K562 (cell line): Measurements from ENCODE around the gene STAB1.

Experiments
- CBX2 ChIP-seq: fragments of 200-600 bp; sonication (generic); IDR thresholded peaks from one replicate; pipeline ENCODE4 v1.6.1; 2012; ENCODE audit warnings: mild to moderate bottlenecking, low read length, inconsistent platforms; ENCODE audit not compliant: insufficient read depth, poor library complexity, severe bottlenecking
- CREB1 ChIP-seq, 2 experiments: sonication (generic) in 1 of 2; formaldehyde crosslinking in 1 of 2; IDR thresholded peaks; 2 replicates each; pipeline versions ENCODE4 v1.6.1 to v1.8.0; 2012 to 2022; ENCODE audit warnings: inconsistent platforms in 1 of 2, mild to moderate bottlenecking in 1 of 2, missing genetic modification reagents in 1 of 2, moderate library complexity in 1 of 2
- CTCF ChIP-seq, 3 experiments: IDR thresholded peaks in 2 of 3; conservative IDR thresholded peaks in 1 of 3; 2 replicates each; pipeline ENCODE4 v1.5.1; 2011 to 2012; ENCODE audit warnings: low read length in 3 of 3, mild to moderate bottlenecking in 3 of 3, control low read depth in 2 of 3, improper control_type of control experiment in 1 of 3, inconsistent platforms in 1 of 3, low read depth in 1 of 3, mixed read lengths in 1 of 3, moderate library complexity in 1 of 3; ENCODE audit not compliant: insufficient read depth in 2 of 3
- EP400 ChIP-seq: fragments of 450-650 bp; IDR thresholded peaks from 2 replicates; pipeline ENCODE4 v1.6.1; 2017; ENCODE audit warnings: antibody characterized with exemption, mild to moderate bottlenecking, moderate library complexity
- EZH2 ChIP-seq: IDR thresholded peaks from 2 replicates; pipeline ENCODE4 v1.6.1; 2012; ENCODE audit warnings: low read depth, mild to moderate bottlenecking, inconsistent platforms, low read length, borderline replicate concordance
- FOS ChIP-seq: IDR thresholded peaks from 3 replicates; pipeline ENCODE4 v1.6.1; 2011; ENCODE audit not compliant: insufficient read length; ENCODE audit errors: extremely low read depth
- FOXK1 ChIP-seq: sonication (generic); formaldehyde crosslinking; IDR thresholded peaks from 2 replicates; pipeline ENCODE4 v1.8.0; 2022; ENCODE audit warnings: missing genetic modification reagents, mild to moderate bottlenecking, borderline replicate concordance
- GATAD2B ChIP-seq: fragments of 450-650 bp; IDR thresholded peaks from 2 replicates; pipeline ENCODE4 v1.6.1; 2017; ENCODE audit warnings: mild to moderate bottlenecking, borderline replicate concordance
- NFE2L1 ChIP-seq: fragments of 450-650 bp; IDR thresholded peaks from 2 replicates; pipeline ENCODE4 v1.6.1; 2016; ENCODE audit warnings: missing genetic modification characterization, low read depth, mild to moderate bottlenecking, missing compliant biosample characterization, moderate library complexity, borderline replicate concordance
- SAFB ChIP-seq: fragments of 200-400 bp; formaldehyde crosslinking; IDR thresholded peaks from 2 replicates; pipeline ENCODE4 v1.6.1; 2017; ENCODE audit warnings: low read depth, low read length, borderline replicate concordance
- SREBF1 ChIP-seq: fragments of 150-350 bp; IDR thresholded peaks from 2 replicates; pipeline ENCODE4 v1.6.1; 2014; ENCODE audit warnings: antibody characterized with exemption, low read depth, low read length, borderline replicate concordance
- ZNF354B ChIP-seq: fragments of 250-450 bp; sonication (Bioruptor Pico); IDR thresholded peaks from 2 replicates; pipeline ENCODE4 v1.4.0; 2020
- ZNF639 ChIP-seq, 2 experiments: fragments of 200-800 bp in 1 of 2; sonication (Bioruptor generic) in 1 of 2; sonication (generic) in 1 of 2; formaldehyde crosslinking in 1 of 2; IDR thresholded peaks in 1 of 2; conservative IDR thresholded peaks in 1 of 2; 2 replicates each; pipeline versions ENCODE4 v1.5.0 to v1.6.1; 2016 to 2020; ENCODE audit warnings: missing compliant biosample characterization in 1 of 2, missing genetic modification characterization in 1 of 2, missing genetic modification reagents in 1 of 2
- ZZZ3 ChIP-seq: fragments of 450-650 bp; IDR thresholded peaks from 2 replicates; pipeline ENCODE4 v1.6.1; 2016; ENCODE audit warnings: antibody characterized with exemption, mild to moderate bottlenecking, moderate library complexity

GRCh38 chr3:52561028-52561747, 66.0 kb downstream of the STAB1 start:
- TF ChIP-seq CREB1 (IDR thresholded peaks at IDR 0.05) (no peak), CREB1 (CRISPR knock-in tag; IDR thresholded peaks at IDR 0.05) (no peak), FOXK1 (CRISPR knock-in tag) (no peak), CBX2 (no peak), ZZZ3 (no peak), CTCF (IDR thresholded peaks at IDR 0.05 in 2 of 3, conservative IDR thresholded peaks at IDR 0.05 in 1 of 3; ENCODE audit: insufficient read depth in 2 of 3, low read depth in 1 of 3, low read length in 3 of 3) (no peak), SREBF1 (no peak), ZNF639 (CRISPR knock-in tag; conservative IDR thresholded peaks at IDR 0.05 in 1 of 2, IDR thresholded peaks at IDR 0.05 in 1 of 2) (no peak), GATAD2B (no peak), ZNF354B (CRISPR knock-in tag) (no peak), FOS (no peak), EZH2 (no peak), EP400 (no peak), SAFB (no peak), NFE2L1 (no peak)
